ENCODE results near the gene KLHDC8A.
"Not testable (repeated sequence)": the region's sequence is repeated elsewhere in the genome, so short reads cannot be mapped to it uniquely, and the experiment has no call there.

Gene KLHDC8A

DNA sequence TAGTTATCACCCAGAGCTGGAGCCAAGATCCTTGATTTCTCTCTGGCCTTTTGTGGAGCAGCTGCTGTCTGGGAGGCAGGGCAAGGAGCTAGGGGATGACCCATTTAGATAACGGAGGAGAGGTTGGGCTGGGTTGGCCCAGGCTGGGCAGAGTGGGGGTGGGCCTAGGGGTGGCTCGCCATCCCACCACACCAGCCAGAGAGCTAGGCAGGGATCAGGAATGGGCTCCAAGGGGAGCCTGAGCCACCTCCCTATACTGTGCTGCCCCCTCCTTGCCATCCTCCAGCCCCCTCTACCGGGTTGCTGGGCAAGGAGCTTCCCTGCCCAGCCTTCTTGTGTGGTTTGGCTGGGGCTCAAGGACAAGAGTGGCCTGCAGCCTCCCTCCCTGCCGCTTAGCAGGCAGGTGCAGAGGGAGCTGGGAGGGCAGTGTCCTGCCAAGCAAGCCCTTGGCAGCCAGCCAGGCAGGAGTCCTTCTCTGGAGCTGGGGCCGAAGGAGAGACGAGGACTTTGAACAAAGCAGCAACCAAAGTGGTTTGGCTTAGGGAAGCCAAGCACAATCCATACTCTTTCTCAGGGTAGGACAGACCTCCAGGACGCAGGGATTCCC is 39.3 kb downstream of the KLHDC8A start:
- DNase-seq: no peak

DNA sequence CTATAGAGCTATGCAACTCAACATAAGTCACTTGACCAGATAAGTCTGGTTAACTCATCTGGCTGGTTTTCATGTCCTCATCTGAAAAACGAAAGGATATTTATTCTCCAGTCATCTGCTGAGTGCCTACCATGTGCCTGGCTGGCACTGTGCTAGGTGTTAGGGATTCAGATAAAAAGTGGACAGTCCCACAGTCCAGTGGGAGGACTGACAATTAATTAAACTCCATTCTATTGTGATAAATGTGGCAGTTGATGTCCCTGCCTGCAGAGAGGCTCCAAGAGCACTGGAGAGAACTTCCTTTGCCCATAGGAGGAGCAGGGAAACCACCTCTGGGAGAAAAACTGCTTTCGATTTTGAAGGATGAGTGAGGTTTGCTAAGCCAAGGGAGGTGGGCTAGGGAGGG is 40.6 kb downstream of the KLHDC8A start:
- no peak for DNase-seq

- no peak for DNase-seq
Observed at GRCh38 chr1:205315008-205315618, 41.6 kb downstream of the KLHDC8A start.

DNA sequence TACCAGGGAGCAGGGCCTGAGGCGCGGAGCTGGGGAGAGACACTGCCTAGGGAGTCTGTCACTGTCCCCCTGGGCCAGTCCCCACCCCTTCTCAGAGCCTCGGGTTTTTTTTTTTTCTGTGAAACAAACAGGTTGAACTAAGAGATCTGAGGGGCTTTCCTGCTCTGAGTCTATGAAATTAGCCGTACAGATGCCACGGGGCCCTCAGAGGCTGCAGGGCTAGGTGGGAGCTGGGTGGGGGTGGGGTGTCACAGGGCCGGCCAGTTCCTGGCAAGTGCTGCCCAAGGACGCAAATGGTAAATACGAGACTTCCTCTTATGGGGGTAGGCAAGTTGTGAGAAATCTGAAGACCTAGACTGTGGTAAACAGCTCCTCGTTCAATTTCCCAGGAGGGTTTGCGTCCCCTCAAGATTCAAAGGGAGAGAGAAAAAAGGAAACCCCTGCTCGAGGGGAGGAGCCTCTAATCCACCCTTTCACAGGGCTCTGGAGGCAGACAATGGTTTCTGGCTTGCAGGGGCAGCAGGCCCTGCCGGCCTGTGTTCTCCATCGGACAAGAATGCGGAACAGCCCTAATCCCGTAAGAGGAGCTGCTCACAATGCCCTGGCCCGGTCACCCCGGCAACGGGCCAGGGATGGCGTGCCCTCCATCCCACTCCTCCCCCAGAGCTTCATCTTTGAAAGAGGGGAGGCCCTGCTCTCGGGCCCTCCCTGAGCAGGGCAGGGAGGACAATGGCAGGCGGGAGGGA is 43.0 kb downstream of the KLHDC8A start:
- no peak for DNase-seq

- DNase-seq: no peak
Observed at GRCh38 chr1:205312866-205313562, 43.7 kb downstream of the KLHDC8A start.

DNA sequence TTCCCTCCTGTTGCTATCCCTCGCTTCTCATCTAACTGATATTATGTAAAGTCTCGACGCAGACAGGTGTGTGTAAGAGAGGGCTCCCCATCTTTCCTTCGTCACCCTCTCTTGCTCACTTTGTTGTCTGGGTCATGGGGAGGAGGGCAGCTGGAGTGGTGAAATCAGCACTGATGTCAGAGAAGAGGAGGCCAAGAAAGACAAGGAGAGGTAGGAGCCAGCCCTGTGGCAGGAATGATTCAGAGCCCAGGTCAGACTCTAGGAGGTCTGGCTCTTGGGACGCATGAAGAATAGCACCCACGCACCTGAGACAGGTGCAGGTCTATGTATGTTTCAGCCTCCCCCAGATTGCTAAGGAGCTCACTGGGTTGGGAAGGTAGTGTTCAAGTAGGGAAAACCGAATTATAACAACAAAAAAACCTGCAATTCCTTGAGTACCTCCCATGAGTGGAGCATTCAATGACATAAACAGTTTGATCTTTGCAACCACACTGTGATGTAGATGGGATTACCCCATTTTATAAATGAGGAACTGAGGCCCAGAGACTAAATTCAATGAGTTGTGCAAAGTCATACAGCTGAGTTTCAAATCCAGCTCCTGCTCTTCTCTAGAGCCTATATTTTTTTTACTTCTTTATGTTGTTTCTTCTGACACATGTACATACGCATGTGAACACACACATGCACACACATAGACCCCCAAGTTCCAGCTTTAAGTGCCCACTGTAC is 45.6 kb downstream of the KLHDC8A start:
- no peak for DNase-seq

DNA sequence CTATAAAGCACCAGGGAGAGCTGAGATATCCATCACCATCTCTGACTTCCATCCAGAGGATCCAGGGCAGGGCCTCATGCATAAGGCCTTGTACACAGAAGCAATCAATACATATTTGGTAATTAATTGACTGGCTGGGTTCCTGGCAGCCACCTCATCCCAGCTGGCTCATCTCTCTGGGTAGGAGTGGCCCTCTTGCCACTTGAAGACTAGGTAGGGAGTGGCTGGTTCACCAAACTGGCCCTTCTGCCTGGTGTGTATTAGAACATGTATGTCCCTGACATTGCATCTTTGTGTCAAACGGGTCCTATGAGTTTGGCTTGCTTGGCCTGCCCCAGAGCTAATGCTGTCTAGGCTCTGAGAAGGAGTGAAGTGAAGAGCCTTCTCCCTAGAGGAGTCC is 47.0 kb downstream of the KLHDC8A start:
- DNase-seq: no peak

DNA sequence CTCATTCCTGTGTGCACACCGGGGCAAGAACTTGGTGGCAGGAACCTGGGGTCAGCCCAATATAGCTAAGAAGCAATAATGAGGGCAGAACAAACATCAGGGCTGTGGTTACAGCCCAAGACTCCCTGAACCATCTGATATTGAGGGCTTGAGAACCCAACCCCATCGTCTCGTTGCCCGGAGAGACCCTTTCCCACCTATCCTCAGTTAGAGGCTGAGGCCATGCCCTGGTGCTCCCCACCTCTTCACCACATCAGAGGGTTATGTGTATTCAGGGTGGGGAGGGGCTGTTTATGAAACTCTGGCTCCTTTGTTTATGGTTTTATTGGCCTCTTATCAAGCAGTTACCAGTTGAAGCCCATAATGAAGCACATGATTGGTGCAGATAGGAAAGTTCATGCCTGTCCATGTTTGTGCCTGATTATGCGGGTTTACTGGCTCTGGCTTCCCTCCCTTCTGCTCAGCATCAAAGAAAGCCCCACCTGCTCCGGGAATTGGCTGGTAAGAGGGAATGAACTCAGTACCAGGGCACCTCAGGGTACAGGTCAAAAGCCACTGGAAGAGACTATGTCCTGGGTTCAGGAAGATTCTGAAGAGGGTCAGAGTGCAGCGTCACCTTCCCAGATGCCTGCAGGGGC is 49.7 kb downstream of the KLHDC8A start:
- DNase-seq: no peak

DNA sequence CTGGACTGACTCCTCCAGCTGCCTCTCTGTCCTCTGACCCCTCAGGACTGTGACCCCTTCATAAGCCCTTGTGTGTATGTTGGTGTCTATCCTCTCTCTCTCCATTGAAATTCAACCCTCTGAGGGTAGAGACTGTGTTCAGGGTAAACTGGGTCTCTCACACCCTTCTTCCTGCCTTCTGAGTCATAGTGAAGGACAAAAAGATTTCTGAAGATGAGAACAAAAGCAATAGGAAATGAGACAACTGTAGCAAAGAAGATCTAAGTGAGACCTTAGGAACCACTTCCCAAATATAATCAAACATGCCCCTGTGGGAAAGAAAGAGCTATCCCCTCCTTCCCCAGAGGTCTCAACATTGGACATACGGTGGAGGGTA is 52.0 kb downstream of the KLHDC8A start:
- no peak for DNase-seq

GRCh38 chr1:205304046-205304694 is 52.6 kb downstream of the KLHDC8A start:
- DNase-seq: no peak

- DNase-seq: no peak
Observed at GRCh38 chr1:205303247-205303888, 53.4 kb downstream of the KLHDC8A start.

- DNase-seq: no peak
Observed at GRCh38 chr1:205301842-205302588, 54.7 kb downstream of the KLHDC8A start.

DNA sequence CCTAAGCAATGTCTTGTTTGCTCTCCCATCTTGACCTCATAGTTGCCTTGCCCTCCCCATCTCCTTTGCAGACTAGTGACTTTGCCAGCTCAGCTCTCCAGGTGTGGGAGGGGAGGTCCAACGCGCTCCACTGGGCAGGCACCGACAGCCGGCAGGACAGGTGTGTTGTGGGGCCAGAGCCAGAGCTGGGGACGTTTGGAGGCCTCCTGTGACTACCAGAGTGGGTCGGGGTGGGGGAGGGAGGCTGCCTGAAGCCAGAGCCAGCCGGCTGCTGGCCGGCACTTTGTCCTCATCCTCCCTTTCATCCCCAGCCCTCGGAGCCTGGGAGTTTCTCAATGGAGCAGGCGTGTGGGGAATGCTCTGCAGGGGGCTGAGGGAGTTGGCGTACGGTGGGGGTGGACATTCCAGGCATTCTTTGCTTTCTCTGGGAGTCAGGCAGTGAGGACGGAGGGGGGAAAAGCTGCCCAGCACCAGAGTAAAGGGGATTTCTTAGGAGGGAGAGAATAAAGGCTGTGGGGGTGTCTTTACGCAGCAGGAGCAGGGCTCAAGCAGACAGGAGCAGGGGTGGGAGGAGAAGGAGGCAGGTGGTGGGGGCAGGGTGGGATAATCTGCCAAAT is 55.4 kb downstream of the KLHDC8A start:
- DNase-seq: no peak

DNA sequence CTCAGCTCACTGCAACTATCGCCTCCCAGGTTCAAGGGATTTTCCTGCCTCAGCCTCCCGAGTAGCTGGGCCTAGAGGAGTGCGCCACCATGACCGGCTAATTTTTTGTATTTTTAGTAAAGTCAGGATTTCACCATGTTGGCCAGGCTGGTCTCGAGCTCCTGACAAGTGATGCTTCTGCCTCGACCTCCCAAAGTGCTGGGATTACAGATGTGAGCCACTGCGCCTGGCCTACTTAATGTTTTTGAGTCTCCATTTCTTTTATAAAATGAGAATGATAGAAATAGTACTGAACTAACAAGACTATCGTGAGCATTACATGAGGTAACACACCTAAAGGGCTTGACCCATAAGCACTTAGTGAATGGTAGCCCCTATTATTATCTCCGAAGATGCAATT is 56.6 kb downstream of the KLHDC8A start:
- DNase-seq: no peak

DNA sequence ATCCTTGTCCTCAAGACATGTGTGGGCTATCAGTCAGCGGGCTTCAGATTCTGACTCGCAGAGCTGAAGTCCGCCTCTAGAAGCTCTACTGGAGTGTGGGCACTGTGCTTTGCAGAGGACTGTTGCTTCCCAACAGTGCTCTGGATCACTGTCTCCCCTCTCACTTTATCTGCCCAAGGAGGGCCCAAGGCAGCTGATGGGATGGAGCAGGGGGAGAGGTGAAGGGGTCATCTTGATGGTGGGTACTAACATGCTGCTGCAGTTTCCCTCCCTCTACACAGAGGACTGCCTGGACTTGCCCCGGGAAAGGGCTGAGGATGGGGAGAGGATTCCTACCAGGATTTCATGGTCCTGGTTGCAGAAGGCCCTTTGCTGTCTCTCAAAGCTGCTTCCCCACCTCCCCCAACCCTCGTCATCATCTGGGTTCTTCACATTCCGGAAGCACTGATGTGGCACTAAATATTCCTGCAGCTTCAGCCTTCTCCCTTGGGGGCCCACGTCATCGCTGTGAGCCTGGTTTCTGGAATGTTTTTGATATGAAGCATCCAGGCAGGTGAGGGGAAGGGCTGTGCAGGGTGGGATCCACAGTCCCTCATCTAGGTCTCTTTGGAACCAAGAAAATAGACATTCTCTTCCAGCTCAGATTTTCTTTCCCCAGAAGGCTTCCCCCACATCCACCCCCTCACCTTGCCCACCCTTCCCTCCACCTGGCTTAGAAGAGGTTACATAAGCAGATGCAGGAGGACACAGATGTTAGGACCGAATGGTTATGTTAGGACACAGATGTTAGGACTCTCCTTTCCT is 58.3 kb downstream of the KLHDC8A start:
- no peak for DNase-seq

GRCh38 chr1:205297546-205298177 is 59.1 kb downstream of the KLHDC8A start:
- DNase-seq: not testable (repeated sequence)

DNA sequence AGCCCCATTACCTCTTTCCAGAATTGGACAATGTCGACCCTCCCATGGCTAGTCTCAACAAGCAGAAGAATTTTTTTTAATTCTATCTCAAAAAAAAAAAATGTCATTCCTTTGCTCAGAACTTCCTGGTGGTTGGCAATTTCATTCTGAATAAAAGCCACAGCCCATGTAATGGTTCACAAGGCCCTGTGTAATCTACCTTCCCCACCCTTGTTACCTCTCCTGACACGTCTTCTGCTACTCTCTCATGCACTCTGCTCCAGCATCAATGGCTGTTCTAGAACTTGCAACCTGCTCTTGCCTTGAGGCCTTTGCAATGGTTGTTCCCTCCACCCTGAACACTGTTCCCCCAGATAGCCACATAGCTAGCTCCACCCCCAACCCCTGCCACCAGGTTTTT is 60.6 kb downstream of the KLHDC8A start:
- no peak for DNase-seq

- no peak for DNase-seq
Observed at GRCh38 chr1:205294934-205295333, 61.8 kb downstream of the KLHDC8A start.

Measured in NK-92 treated with Interleukin-12 subunit alpha and Interleukin-12 subunit beta, amount 100 ng/mL, for 24 hours (cell line).